ENCODE measurements around the gene SYNJ2. TPM values are rescaled to one million over a fixed set of nuclear protein-coding genes. Genes with fewer than 3 reads are reported as not detected.

The SYNJ2 gene
- total RNA-seq, 1 experiment from 2014 or later: 24.5 TPM

DNA sequence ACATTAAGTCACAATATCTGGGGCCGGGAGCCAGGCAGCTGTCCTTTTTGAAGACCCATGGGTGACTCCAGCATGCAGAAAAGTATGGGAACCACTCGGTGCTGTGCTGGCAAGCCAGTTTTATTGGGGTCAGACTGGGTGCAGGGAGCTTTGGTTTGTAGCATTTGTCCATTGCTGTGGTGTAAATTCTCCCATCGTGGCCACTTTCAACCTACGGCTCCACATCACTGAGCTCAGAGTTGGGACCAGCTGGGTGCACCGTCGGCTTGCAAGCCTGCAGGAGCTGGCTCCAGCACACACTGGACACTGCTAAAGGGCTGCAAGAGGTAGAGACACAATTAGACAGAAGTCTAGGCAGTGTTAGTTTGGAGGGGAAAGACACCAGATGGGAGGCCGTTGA is 66.9 kb downstream of the SYNJ2 start:
- Histone ChIP-seq H2BK15ac (ENCODE audit: low read depth, low read length) (no peak overlapping the region), H2AFZ (ENCODE audit: low read length) (no peak overlapping the region), H3K4me1 (ENCODE audit: insufficient read depth, low read length) (no peaks in the 10 kb centered on the region), H3K4ac (ENCODE audit: low read depth, low read length) (no peak overlapping the region), H3K18ac (ENCODE audit: insufficient read length, low read depth, low read length) (no peak overlapping the region), H3K9me3 (ENCODE audit: control insufficient read depth, low read depth, low read length) (no peaks in the 10 kb centered on the region), H4K20me1 (ENCODE audit: control insufficient read depth, insufficient read depth, insufficient read length) (no peaks in the 10 kb centered on the region), H2AK5ac (ENCODE audit: insufficient read length, low read length) (no peak overlapping the region), H3K9ac (ENCODE audit: extremely low read depth, insufficient read length, low read length) (no peak overlapping the region), H3K79me1 (ENCODE audit: insufficient read depth, low read depth, low read length, poor library complexity, severe bottlenecking) (no peaks in the 10 kb centered on the region), H3K79me2 (ENCODE audit: insufficient read depth, low read length) (no peaks in the 10 kb centered on the region), H3T11ph (ENCODE audit: low read length) (no peak overlapping the region), H4K5ac (ENCODE audit: insufficient read length, low read depth, low read length) (no peak overlapping the region), H3K27ac (ENCODE audit: insufficient read length, low read depth, low read length) (no peak overlapping the region), H4K8ac (replicated peaks; ENCODE audit: insufficient read length, low read depth, low read length) (no peak overlapping the region), H3K27me3 (ENCODE audit: insufficient read depth, low read length) (no peaks in the 10 kb centered on the region), H2BK20ac (ENCODE audit: low read depth, low read length, poor library complexity, severe bottlenecking) (no peak overlapping the region), H3K14ac (ENCODE audit: insufficient read depth, low read length) (peak overlapping the region; percentile 8; the same call in 1 of the 2 replicates), H2BK120ac (ENCODE audit: low read depth, low read length, poor library complexity, severe bottlenecking) (no peak overlapping the region), H4K91ac (ENCODE audit: insufficient read length, low read depth, low read length) (no peak overlapping the region), H2BK5ac (ENCODE audit: insufficient read length, low read length) (no peak overlapping the region), H3K56ac (ENCODE audit: insufficient read length, low read depth, low read length) (no peak overlapping the region), H3K23me2 (ENCODE audit: insufficient read length, low read depth, low read length, poor library complexity, severe bottlenecking) (no peaks in the 10 kb centered on the region), H3K4me2 (ENCODE audit: insufficient read depth, insufficient read length, low read length) (no peak overlapping the region), H3K23ac (ENCODE audit: insufficient read length, low read depth, low read length) (no peak overlapping the region), H2BK12ac (ENCODE audit: insufficient read length, low read depth, low read length) (no peak overlapping the region)
- Mint-ChIP-seq H3K27me3 (ENCODE audit: low read depth) (no peaks in the 10 kb centered on the region), H3K9me3 (no peaks in the 10 kb centered on the region), H3K4me3 (no peak overlapping the region), H3K36me3 (ENCODE audit: insufficient read depth in 1 of 3, low read depth in 3 of 3) (peaks cover 0 to 32% (median 0%) of the 10 kb centered on the region in 3 experiments; a peak in 4 of 7 replicates), H3K4me1 (peaks cover 3 to 7% of the 10 kb centered on the region in 2 experiments; a peak in 3 of 4 replicates), H3K27ac (peak overlapping the region in 2 of 3 experiments; percentile 53 to 87; a peak in 2 of 7 replicates)
- WGBS (ENCODE audit: extremely low coverage, insufficient read length, low lambda C conversion rate): no CpG with 5 or more reads among the region's 7 CpGs
- no peak for DNase-seq
- TF ChIP-seq, protein P1, sequence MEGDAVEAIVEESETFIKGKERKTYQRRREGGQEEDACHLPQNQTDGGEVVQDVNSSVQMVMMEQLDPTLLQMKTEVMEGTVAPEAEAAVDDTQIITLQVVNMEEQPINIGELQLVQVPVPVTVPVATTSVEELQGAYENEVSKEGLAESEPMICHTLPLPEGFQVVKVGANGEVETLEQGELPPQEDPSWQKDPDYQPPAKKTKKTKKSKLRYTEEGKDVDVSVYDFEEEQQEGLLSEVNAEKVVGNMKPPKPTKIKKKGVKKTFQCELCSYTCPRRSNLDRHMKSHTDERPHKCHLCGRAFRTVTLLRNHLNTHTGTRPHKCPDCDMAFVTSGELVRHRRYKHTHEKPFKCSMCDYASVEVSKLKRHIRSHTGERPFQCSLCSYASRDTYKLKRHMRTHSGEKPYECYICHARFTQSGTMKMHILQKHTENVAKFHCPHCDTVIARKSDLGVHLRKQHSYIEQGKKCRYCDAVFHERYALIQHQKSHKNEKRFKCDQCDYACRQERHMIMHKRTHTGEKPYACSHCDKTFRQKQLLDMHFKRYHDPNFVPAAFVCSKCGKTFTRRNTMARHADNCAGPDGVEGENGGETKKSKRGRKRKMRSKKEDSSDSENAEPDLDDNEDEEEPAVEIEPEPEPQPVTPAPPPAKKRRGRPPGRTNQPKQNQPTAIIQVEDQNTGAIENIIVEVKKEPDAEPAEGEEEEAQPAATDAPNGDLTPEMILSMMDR (conservative IDR thresholded peaks at IDR 0.05): no peak
